ENCODE data around the gene SMIM11. TPM values are rescaled to one million over a fixed set of nuclear protein-coding genes. Genes with fewer than 3 reads are reported as not detected.

The SMIM11 gene
- total RNA-seq, 1 donor from 2014 or later, result 1.6 TPM

DNA sequence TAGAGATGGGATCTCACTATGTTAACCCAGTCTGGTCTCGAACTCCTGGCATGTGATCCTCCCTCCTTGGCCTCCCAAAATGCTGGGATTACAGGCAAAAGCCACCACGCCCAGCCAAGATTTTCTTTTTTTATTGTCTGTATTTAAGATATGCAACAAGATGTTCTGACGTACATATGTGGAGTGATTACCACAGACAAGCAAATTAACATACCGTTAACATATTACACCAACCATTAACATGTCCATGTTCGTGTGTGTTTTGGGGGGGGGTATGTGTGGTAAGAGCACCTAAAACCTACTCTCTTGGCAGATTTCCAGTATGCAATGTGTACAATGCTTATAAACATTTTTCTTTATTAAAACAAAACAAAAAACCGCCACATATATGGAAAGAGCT lies 22.1 kb upstream of the SMIM11 start:
- Histone ChIP-seq H4K20me1 (ENCODE audit: insufficient read depth, low read length) (no peaks in the 10 kb centered on the region), H3K27me3 (ENCODE audit: insufficient read depth, low read length) (peaks cover 6% of the 10 kb centered on the region), H3K4me3 (ENCODE audit: insufficient read depth, low read depth, low read length) (no peak overlapping the region), H3K36me3 (ENCODE audit: insufficient read depth, low read length) (no peaks in the 10 kb centered on the region), H3K79me2 (ENCODE audit: insufficient read depth, low read length) (no peaks in the 10 kb centered on the region), H3K9ac (ENCODE audit: low read length) (no peak overlapping the region), H3K9me3 (ENCODE audit: insufficient read depth, low read depth, low read length) (no peaks in the 10 kb centered on the region), H2AFZ (ENCODE audit: low read depth, low read length) (no peak overlapping the region), H3K4me2 (ENCODE audit: low read length) (no peak overlapping the region), H3K4me1 (ENCODE audit: insufficient read depth, low read length) (no peaks in the 10 kb centered on the region), H3K27ac (ENCODE audit: low read depth, low read length) (no peak overlapping the region)
- Mint-ChIP-seq H3K4me1 (ENCODE audit: low read depth, unreplicated experiment) (no peaks in the 10 kb centered on the region), H3K27me3 (ENCODE audit: low read depth, unreplicated experiment) (peaks cover 7% of the 10 kb centered on the region), H3K9me3 (ENCODE audit: unreplicated experiment) (peaks cover 2% of the 10 kb centered on the region), H3K4me3 (ENCODE audit: unreplicated experiment) (no peak overlapping the region), H3K36me3 (ENCODE audit: low read depth, unreplicated experiment) (no peaks in the 10 kb centered on the region), H3K27ac (ENCODE audit: unreplicated experiment) (no peak overlapping the region)
- FAIRE-seq (no peak), DNase-seq (ENCODE audit: low read depth) (no peak)
- TF ChIP-seq, protein P1, sequence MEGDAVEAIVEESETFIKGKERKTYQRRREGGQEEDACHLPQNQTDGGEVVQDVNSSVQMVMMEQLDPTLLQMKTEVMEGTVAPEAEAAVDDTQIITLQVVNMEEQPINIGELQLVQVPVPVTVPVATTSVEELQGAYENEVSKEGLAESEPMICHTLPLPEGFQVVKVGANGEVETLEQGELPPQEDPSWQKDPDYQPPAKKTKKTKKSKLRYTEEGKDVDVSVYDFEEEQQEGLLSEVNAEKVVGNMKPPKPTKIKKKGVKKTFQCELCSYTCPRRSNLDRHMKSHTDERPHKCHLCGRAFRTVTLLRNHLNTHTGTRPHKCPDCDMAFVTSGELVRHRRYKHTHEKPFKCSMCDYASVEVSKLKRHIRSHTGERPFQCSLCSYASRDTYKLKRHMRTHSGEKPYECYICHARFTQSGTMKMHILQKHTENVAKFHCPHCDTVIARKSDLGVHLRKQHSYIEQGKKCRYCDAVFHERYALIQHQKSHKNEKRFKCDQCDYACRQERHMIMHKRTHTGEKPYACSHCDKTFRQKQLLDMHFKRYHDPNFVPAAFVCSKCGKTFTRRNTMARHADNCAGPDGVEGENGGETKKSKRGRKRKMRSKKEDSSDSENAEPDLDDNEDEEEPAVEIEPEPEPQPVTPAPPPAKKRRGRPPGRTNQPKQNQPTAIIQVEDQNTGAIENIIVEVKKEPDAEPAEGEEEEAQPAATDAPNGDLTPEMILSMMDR (IDR thresholded peaks at IDR 0.05; ENCODE audit: insufficient read depth, low read depth, low read length), result no peak
- TF ChIP-seq EZH2 (IDR thresholded peaks at IDR 0.05; ENCODE audit: insufficient read depth, low read length), result no peak

DNA sequence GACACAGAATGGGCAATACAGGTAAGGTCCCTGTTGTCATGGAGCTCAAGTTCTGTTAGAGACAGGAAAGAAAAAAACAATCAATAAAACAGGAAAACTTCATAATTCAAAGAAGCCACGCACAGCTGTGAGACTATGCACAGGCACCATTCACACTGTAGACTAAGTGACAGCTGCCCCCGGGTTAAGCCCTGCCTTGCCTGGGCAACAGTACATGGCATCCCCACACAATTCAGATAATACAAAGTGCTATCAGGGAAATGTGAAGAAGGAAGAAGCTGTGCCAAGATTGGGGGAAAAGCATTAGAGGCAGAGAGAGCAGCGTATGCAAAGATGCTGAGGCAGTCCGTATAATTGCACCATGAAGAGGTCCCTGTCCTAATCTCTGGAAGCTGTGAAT lies 20.5 kb upstream of the SMIM11 start:
- H2AFZ ChIP-seq (ENCODE audit: low read depth, low read length), result no peak overlapping the region
- no peaks in the 10 kb centered on the region for H3K79me2 ChIP-seq (ENCODE audit: insufficient read depth, low read length)
- no peak for TF ChIP-seq EZH2 (IDR thresholded peaks at IDR 0.05; ENCODE audit: insufficient read depth, low read length)
- TF ChIP-seq, protein P1 (IDR thresholded peaks at IDR 0.05; ENCODE audit: insufficient read depth, low read depth, low read length), result no peak
- no peak overlapping the region for H3K4me3 ChIP-seq (ENCODE audit: insufficient read depth, low read depth, low read length)
- no peak overlapping the region for H3K9ac ChIP-seq (ENCODE audit: low read length)
- no peak overlapping the region for H3K4me2 ChIP-seq (ENCODE audit: low read length)
- FAIRE-seq (no peak), DNase-seq (ENCODE audit: low read depth) (no peak)
- H3K4me1 Mint-ChIP-seq (ENCODE audit: low read depth, unreplicated experiment), result no peaks in the 10 kb centered on the region
- H3K27ac Mint-ChIP-seq (ENCODE audit: unreplicated experiment), result no peak overlapping the region
- H3K36me3 Mint-ChIP-seq (ENCODE audit: low read depth, unreplicated experiment), result no peaks in the 10 kb centered on the region
- no peaks in the 10 kb centered on the region for H3K36me3 ChIP-seq (ENCODE audit: insufficient read depth, low read length)
- peaks cover 7% of the 10 kb centered on the region for H3K27me3 Mint-ChIP-seq (ENCODE audit: low read depth, unreplicated experiment)
- no peak overlapping the region for H3K4me3 Mint-ChIP-seq (ENCODE audit: unreplicated experiment)
- H3K9me3 Mint-ChIP-seq (ENCODE audit: unreplicated experiment), result peaks cover 4% of the 10 kb centered on the region
- H3K27ac ChIP-seq (ENCODE audit: low read depth, low read length), result no peak overlapping the region
- H3K4me1 ChIP-seq (ENCODE audit: insufficient read depth, low read length), result no peaks in the 10 kb centered on the region
- no peaks in the 10 kb centered on the region for H3K9me3 ChIP-seq (ENCODE audit: insufficient read depth, low read depth, low read length)
- H3K27me3 ChIP-seq (ENCODE audit: insufficient read depth, low read length), result peaks cover 12% of the 10 kb centered on the region
- H4K20me1 ChIP-seq (ENCODE audit: insufficient read depth, low read length), result no peaks in the 10 kb centered on the region

DNA sequence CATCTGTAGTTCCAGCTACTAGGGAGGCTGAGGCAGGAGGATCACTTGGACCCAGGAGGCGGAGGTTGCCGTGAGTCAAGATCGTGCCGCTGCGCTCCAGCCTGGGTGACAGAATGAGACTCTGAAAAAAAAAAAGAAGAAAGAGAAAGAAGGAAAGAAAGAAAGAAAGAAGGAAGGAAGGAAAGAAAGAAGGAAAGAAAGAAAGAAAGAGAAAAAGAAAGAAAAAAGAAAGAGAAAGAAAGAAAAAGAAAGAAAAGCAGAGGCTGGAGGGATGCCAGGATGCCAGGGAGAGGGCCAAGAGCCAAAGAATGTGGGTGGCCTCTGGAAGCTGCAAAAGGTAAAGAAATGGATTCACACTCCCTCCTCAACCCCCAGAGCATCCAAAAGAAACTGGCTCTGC lies 19.7 kb upstream of the SMIM11 start:
- Histone ChIP-seq H3K27me3 (ENCODE audit: insufficient read depth, low read length) (peaks cover 13% of the 10 kb centered on the region), H3K9me3 (ENCODE audit: insufficient read depth, low read depth, low read length) (no peaks in the 10 kb centered on the region), H4K20me1 (ENCODE audit: insufficient read depth, low read length) (no peaks in the 10 kb centered on the region), H3K36me3 (ENCODE audit: insufficient read depth, low read length) (no peaks in the 10 kb centered on the region), H3K4me1 (ENCODE audit: insufficient read depth, low read length) (no peaks in the 10 kb centered on the region), H3K4me3 (ENCODE audit: insufficient read depth, low read depth, low read length) (no peak overlapping the region), H3K9ac (ENCODE audit: low read length) (no peak overlapping the region), H3K27ac (ENCODE audit: low read depth, low read length) (no peak overlapping the region), H3K79me2 (ENCODE audit: insufficient read depth, low read length) (no peaks in the 10 kb centered on the region), H3K4me2 (ENCODE audit: low read length) (no peak overlapping the region), H2AFZ (ENCODE audit: low read depth, low read length) (no peak overlapping the region)
- H3K4me3 Mint-ChIP-seq (ENCODE audit: unreplicated experiment), result no peak overlapping the region
- no peaks in the 10 kb centered on the region for H3K36me3 Mint-ChIP-seq (ENCODE audit: low read depth, unreplicated experiment)
- H3K9me3 Mint-ChIP-seq (ENCODE audit: unreplicated experiment), result peaks cover 4% of the 10 kb centered on the region
- H3K4me1 Mint-ChIP-seq (ENCODE audit: low read depth, unreplicated experiment), result no peaks in the 10 kb centered on the region
- H3K27ac Mint-ChIP-seq (ENCODE audit: unreplicated experiment), result no peak overlapping the region
- FAIRE-seq (no peak), DNase-seq (ENCODE audit: low read depth) (no peak)
- peaks cover 7% of the 10 kb centered on the region for H3K27me3 Mint-ChIP-seq (ENCODE audit: low read depth, unreplicated experiment)
- TF ChIP-seq, protein P1 (IDR thresholded peaks at IDR 0.05; ENCODE audit: insufficient read depth, low read depth, low read length), result no peak
- TF ChIP-seq EZH2 (IDR thresholded peaks at IDR 0.05; ENCODE audit: insufficient read depth, low read length), result no peak

Data from astrocyte (in vitro differentiated cells and primary cell).